A673 (cell line): ENCODE data around the gene OLFM4.

Experiments used
- CTCF ChIP-seq: fragments of 300-800, 200-600 bp; sonication (generic); conservative IDR thresholded peaks from 2 replicates; pipeline ENCODE4 v1.5.1; 2017; ENCODE audit warnings: low read depth, mild to moderate bottlenecking, antibody characterized with exemption, low read length, moderate library complexity, mixed read lengths
- EZH2 ChIP-seq: fragments of 200-600 bp; sonication (generic); IDR thresholded peaks from 2 replicates; pipeline ENCODE4 v1.6.1; 2017; ENCODE audit warnings: borderline replicate concordance, low read depth, mild to moderate bottlenecking, mixed read lengths, antibody characterized with exemption, low read length; ENCODE audit not compliant: poor library complexity, severe bottlenecking

- no peak for TF ChIP-seq CTCF
- TF ChIP-seq EZH2, result no peak
Observed at GRCh38 chr13:52991344-52992020, 37.1 kb upstream of the OLFM4 start.
